Skin epidermis (tissue), 12 donors: ENCODE results near the gene LIMK2.
"Not testable (repeated sequence)": the region's sequence is repeated elsewhere in the genome, so short reads cannot be mapped to it uniquely, and the experiment has no call there.

Experiments
- H3K27ac ChIP-seq, 21 experiments: fragments of 200-600 bp; sonication (generic) in 11 of 21; one replicate each; pipeline ENCODE4 v1.5.0; 2020; ENCODE audit warnings: mild to moderate bottlenecking in 3 of 21, inconsistent platforms in 2 of 21, moderate library complexity in 2 of 21
- H3K4me3 ChIP-seq, 7 experiments: fragments of 200-600 bp; sonication (generic) in 2 of 7; one replicate each; pipeline ENCODE4 v1.5.0; 2020; ENCODE audit warnings: inconsistent platforms in 2 of 7, mild to moderate bottlenecking in 2 of 7, moderate library complexity in 1 of 7

Gene LIMK2

DNA sequence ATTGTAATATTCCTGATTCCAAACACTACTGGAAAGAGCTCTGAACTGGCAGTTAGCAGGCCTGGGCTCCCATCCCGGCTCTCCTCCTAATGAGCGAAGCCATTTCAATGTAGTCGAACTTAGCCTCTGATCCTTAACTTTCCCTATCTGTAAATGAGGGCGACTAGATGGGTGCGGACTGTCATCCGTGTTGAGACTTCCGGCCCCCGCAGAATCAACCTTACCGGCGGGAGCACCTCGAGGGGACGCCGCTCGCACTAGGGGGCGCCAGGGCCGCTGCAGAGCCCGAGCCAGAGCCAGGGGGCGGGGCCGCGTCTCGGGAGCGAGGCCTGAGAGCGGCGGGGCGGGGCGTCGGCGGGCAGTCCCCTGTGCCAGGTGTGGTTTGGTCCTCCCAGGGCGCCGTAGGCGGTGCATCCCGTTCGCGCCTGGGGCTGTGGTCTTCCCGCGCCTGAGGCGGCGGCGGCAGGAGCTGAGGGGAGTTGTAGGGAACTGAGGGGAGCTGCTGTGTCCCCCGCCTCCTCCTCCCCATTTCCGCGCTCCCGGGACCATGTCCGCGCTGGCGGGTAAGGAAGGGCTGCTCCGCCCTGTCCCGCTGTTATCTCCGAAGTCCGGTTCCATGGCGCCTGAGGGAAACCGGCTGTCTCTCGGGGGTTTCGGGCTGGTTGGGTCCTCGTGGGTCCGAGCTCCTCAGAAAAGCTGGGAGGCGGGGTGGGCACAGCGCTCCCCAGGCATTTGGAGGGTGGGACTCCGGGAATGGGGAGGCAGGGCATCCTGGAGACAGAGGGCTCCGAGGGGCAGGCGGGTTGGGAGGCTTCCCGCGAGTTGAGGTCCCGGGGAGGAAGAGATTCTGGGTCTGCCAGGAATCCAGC lies at the start of gene LIMK2:
LIMK2 (plus strand) TSS at position 437 of the 869 bp plus-strand sequence; CDS start at position 548, 111 bp downstream.
- peak within 1 kb of the TSS; percentile 8 to 92 (median 82) for H3K27ac ChIP-seq

DNA sequence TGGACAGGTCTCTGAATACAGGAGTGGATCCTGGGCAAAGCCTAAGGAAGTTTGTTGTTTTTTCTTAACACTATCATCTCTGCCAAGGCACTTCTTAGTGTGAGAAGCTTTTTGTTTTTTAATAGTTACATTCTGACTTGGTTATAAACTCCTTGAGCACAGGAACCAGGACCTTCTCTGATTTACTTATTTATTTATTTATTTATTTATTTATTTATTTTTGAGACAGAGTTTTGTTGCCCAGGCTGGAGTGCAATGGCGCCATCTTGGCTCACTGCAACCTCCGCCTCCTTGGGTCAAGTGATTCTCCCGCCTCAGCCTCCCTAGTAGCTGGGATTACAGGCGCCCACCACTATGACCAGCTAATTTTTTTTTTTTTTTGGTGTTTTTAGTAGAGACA lies 41.1 kb upstream of the LIMK2 start:
- Histone ChIP-seq H3K4me3 (no peak overlapping the region), H3K27ac (peak overlapping the region in 1 of 21 experiments; percentile 6)

More for the DNA sequence above, at the start of gene LIMK2:
- peak within 1 kb of the TSS; percentile 67 to 89 (median 82) for H3K4me3 ChIP-seq

DNA sequence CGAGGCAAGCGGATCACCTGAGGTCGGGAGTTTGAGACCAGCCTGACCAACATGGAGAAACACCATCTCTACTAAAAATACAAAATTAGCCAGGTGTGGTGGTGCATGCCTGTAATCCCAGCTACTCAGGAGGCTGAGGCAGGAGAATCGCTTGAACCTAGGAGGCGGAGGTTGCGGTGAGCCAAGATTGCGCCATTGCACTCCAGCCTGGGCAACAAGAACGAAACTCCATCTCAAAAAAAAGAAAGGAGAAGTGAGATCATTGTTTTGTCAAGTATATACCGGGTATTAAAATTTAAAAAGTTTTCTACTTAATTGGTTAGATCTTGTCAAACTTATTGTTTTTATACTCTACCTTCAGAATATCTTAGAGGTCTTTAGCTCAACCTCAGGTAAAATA lies 40.4 kb upstream of the LIMK2 start:
- not testable (repeated sequence) for H3K4me3 ChIP-seq, H3K27ac ChIP-seq

DNA sequence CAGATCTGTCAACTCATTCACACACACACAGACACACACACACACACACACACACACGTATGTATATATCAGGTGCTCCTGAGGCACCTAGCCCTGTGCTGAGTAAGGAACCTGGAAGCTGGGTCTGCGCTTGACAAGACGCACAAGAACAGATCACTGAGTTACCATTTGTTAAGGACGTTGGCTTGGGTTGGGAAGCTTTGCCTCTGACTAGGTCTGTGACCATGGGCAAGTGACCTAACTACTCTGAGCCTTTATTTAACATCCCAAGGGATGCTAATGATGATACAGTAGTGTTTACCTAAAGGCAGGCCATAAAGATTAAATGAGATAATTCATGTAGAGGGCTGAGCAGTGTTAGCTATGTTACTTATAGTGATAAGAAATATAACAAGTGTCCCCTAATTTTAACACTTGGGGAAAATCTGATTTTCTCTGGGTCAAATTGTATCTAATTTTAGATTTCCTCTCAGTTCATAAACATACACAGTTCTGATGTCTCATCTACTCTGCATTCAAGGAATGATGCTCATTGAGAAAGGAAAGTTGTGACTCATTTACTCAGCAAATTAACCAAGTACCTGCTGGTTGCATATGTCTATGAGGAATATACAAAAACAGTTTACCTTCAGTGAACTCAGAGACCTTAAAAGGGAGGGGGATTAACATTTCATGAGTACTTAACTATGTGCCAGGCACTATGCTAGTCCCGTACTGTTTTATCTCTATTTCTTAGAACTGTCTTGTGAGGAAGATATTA lies 38.5 kb upstream of the LIMK2 start:
- H3K27ac ChIP-seq, result peak overlapping the region in 3 of 21 experiments; percentile 0 to 47 (median 20)

DNA sequence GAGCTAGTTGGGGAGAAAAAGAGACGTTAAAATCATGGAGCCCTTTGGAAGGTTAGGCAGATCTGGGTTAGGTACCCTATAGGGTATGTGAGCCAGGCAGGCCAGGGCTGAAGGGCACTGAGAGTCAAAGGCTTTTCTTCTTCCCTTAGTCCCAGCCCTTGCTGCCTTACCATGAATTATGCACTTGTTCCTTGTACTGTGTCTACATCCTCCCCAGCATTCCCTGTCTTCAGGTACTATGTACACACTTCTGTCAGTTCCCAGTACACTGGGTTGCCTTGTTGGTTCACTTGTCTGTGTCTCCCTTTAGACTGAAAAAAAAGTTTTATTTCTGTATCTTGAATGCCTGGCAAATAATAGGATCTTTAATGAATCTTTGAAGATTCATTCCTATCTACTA lies 35.2 kb upstream of the LIMK2 start:
- Histone ChIP-seq H3K27ac (peak overlapping the region in 14 of 21 experiments; percentile 4 to 80 (median 44)), H3K4me3 (no peak overlapping the region)

More for the DNA sequence above, 38.5 kb upstream of the LIMK2 start:
- no peak overlapping the region for H3K4me3 ChIP-seq

DNA sequence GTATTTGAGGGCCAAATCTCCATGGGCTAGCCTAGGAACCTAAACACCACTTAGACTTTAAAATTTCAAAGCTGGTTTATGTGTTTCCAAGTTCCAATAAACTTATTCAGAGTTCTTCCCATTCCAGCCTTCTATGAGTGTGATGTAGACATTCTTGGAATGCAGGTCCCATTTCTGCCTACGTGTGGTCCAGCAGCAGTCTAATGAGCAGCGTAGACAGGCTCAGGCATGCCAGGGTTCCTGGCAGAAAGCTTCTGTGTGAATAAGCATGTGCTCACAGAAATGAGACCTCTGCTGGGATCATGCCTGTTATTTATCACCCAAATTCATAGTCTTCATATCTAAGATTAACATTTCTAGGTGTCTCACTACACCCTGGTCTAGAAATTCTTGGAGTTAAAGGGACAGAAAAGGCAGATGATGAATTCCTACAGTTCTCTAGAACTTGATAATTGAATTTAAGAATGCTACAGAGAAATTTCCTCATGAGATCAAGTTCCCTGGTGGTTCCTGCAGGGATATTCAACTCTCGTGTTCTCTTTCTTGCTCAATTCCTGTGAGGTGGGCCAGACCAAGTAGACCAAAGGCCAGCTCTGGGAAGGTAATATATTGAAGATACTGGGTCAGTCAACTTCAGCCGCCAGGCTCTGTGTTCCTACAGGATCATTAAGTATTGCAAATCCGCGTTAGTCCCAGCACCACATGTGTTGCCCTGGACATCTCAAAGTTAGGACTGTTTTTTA lies 34.5 kb upstream of the LIMK2 start:
- H3K27ac ChIP-seq, result peak overlapping the region in 15 of 21 experiments; percentile 20 to 80 (median 54)
- no peak overlapping the region for H3K4me3 ChIP-seq

DNA sequence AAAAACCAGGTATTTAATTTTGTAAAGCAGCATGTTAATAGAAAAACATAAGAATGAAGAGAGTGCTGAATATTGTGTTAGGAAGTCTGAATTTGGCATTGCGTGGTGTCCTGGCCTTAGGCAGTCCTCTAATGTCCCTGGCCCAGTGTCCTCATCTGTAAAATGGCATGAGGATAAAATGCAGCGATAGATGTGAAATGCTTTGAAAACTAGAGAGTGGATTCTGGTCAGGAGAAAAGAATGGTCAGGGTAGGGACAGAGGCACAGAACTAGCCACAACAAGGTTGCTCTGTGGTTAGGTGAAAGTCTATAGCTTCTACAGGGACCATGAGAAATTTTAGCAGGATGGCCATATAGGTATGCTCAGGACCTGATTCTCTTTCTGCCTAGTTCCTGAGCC lies 33.2 kb upstream of the LIMK2 start:
- H3K4me3 ChIP-seq, result no peak overlapping the region
- H3K27ac ChIP-seq, result peak overlapping the region in 3 of 21 experiments; percentile 21 to 38 (median 36)

DNA sequence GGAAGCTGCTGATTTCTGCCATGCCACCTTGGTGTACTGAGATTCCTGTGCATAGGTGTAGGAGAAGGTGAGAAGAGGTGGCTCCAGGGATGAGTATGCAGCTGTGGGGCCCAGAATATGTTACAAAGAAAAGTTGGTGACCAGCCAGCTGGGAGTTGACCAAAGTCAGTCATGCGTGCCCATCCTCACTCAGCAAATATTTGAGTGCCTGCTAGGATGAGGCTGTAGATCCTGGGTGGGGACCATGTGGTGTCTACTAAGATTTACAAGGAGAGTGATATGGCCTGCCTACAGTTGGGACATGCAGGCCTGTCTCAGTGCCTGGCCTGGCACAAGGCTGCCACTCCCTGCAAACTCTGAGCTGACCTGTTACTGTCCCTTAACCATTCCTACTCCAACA lies 32.8 kb upstream of the LIMK2 start:
- Histone ChIP-seq H3K27ac (peak overlapping the region in 5 of 21 experiments; percentile 21 to 38 (median 34)), H3K4me3 (no peak overlapping the region)

DNA sequence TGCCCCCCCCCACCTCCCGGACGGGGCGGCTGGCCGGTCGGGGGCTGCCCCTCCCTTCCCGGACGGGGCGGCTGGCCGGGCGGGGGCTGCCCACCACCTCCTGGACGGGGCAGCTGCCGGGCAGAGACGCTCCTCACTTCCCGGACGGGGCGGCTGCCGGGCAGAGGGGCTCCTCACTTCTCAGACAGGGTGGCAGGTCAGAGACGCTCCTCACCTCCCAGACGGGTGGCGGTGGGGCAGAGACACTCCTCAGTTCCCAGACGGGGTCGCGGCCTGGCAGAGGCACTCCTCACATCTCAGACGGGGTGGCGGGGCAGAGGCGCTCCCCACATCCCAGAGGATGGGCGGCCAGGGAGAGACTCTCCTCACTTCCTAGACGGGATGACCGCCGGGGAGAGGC lies 28.1 kb upstream of the LIMK2 start:
- H3K27ac ChIP-seq, result no peak overlapping the region

DNA sequence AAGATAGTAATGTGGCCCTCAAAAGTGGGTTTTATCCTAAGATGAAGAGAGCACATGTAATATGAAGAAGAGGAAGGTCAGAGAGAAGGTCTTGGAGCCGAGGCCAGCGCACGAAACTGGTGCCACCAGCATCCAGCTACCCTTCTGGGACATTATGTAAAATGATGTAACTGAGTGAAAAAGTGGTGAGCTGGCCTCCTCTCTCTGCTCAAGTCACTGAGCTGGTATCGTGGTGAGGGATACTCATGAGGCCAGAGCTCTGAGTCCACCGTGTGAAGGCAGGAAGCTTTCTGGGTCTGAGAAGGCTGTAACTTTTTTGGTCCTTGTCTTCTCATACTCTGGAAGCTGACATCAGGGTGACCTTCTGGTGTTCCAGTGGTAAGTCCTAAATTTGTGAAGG lies 27.0 kb upstream of the LIMK2 start:
- no peak overlapping the region for H3K27ac ChIP-seq

More for the DNA sequence above, 28.1 kb upstream of the LIMK2 start:
- H3K4me3 ChIP-seq, result no peak overlapping the region

DNA sequence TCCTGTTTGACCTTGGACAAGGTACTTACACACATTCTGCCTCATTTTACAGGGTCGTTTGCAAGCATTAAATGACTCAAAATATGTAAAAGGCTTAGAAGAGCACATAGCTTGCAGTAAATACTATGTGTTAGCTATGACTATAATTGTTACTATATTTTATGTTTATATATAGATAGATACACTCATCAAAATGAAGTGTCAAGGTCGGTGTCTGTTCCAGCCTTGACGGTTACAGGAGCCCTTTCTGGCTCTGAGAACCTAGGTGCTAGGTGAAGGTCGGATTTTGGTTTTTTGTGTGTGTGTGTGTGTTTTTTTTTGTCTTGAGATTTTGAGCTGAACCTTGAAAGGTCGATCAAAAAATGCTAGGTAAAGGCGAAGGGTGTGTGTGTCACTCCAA lies 24.5 kb upstream of the LIMK2 start:
- Histone ChIP-seq H3K4me3 (no peak overlapping the region), H3K27ac (no peak overlapping the region)

More for the DNA sequence above, 27.0 kb upstream of the LIMK2 start:
- H3K4me3 ChIP-seq, result no peak overlapping the region

DNA sequence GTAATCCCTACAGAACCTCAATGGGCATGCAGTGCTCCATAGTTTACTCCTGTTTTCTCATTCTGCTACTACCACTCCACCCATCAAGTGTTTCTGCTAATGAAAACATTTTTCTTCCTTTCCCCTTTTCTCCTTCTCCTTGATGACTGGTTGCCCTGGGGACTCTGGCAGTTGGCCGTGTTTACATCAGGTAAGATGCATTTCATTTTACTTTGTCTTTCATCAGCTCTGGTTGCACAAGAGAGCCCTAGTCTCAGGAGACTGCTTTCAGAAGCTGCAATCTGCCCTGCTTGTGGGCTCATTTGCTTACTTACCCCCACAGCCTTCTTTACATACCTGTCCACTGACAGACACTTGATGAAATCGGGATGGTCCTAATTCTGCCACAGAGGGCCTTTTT lies 19.6 kb upstream of the LIMK2 start:
- H3K4me3 ChIP-seq, result no peak overlapping the region
- peak overlapping the region in 4 of 21 experiments; percentile 7 to 49 (median 18) for H3K27ac ChIP-seq

DNA sequence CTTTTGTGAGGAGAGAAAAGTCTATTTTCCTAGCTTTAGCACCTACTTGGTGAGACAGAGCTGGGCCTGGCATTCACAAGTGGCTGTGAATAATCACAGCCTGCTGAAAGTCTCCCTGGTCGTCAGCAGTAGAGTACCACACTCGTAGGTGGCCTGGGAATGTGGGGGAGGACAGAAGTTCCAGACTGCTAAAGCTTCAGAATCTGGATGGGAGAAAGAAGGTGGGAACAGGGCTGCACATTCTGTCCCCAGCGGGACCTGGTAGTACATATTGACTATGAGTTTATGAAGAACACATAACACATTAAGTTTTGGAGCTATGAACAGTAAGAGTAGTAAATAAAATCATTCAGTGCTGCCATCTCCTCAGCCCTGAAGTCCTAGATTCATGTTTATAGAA lies 19.0 kb upstream of the LIMK2 start:
- Histone ChIP-seq H3K4me3 (no peak overlapping the region), H3K27ac (peak overlapping the region in 6 of 21 experiments; percentile 4 to 49 (median 13))

DNA sequence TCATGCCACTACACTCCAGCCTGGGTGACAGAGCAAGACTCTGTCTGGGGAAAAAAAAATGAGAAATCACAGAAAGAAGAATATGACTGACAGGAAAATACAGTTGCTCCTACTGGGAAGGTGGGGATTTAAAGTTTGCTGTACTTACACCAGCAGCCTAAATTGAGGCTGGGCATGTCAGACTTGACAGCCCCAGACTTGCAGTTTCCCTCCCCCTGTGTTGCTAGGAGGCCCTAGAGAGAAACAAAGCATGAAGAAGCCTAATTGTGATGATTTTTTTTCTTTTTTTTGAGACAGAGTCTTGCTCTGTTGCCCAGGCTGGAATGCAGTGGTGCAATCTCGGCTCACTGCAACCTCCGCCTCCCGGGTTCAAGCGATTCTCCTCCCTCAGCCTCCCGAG lies 17.4 kb upstream of the LIMK2 start:
- H3K27ac ChIP-seq, H3K4me3 ChIP-seq: not testable (repeated sequence)

DNA sequence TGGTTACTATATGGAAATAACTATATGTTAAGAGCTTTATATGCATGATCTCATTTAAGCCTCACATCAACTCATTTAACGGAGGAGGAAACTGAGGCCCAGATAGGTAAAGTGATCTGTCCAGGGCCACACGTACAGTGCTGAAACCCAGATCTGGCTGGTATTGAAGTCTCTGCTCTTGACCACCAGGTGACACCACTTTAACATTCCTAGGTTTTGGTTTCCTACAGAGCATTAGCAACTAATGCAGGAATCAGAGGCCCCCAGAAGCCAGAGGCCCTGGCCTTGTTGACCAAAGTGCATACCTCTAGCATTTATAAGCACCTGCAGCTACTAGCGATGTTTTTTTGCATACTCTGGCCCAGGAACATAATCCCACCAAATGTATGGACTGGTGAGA lies 12.9 kb upstream of the LIMK2 start:
- Histone ChIP-seq H3K4me3 (no peak overlapping the region), H3K27ac (no peak overlapping the region)

DNA sequence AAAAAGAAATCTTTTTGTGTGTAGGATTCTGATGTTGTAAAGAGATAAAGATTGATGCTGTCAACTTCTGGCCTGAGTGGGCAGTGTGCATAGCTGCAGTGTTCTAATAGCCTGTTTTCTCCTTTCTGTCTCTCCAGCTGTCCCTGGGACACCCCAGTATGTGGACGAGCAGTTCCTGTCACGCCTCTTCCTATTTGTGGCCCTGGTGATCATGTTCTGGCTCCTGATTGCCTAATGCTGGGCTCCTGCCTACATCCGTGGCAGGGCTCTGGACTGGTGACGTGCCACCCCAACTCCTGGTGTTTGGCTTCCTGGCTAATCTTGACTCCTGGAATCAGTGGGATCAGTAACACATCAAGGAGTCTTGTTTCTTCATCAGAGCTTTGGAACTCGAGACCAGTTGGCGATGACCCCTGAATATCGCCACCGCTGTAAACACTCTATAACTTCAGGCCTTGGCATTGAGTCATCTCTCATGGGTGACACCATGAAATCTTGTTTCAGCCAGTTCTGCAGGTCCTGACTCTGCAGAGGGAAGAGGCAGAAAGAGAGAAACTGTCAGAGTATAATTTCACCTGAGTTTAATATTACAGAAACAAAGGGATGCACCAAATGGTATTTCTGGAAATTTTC lies 7.6 kb upstream of the LIMK2 start:
- peak overlapping the region in 3 of 21 experiments; percentile 11 to 29 (median 20) for H3K27ac ChIP-seq
- not testable (repeated sequence) for H3K4me3 ChIP-seq

DNA sequence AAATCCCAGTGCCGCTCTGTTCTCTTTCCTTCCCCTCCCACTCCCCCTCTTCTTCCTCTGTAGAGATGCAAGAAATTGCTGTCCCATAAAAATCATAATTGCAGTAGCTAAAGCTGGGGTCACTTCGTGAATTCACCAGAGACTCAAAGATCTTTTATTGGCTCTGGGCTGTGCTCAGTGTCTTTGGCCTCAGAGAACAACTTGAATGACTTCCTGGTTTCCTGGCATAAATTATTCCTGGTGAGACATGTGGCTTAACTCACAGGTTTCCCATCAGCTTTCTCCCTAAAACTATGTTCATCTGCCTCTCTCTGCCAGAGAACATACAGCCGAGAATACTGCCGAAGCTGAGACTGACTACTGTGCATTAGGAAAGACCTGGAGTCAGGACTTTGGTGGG lies 7.0 kb upstream of the LIMK2 start:
- peak overlapping the region in 1 of 21 experiments; percentile 47 for H3K27ac ChIP-seq
- not testable (repeated sequence) for H3K4me3 ChIP-seq

DNA sequence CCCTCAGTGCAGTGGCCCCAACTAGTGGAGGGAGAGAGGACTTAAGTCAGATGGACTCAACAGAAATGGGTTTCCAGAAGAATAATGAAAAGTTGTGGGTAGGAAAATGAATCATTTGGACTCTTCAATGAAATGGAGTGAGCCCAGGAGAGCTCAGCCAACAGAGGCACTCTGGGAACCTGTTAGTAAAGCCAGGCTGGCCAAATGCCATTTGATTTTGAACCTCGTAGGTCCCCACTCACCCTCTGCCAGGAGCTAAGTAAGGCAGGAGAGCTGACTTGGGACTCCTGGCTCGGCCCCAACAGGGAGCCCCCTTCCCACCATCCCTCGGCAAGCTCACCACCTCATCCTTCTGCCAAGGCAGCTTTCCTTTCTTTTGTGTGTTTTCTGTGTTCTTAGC lies 5.6 kb upstream of the LIMK2 start:
- H3K27ac ChIP-seq, result peak overlapping the region in 14 of 21 experiments; percentile 23 to 74 (median 58)
- not testable (repeated sequence) for H3K4me3 ChIP-seq
